Panc1 (cell line): ENCODE data around the gene RSPH6A.

Source experiments
- POLR2AphosphoS5 ChIP-seq: IDR thresholded peaks from 2 replicates; pipeline ENCODE4 v1.6.1; 2012; ENCODE audit warnings: mild to moderate bottlenecking, low read depth, low read length, moderate library complexity
- TF ChIP-seq, protein P1 (sequence below): fragments of 450-650 bp; IDR thresholded peaks from 2 replicates; pipeline ENCODE4 v1.5.1; 2017; ENCODE audit warnings: mild to moderate bottlenecking

DNA sequence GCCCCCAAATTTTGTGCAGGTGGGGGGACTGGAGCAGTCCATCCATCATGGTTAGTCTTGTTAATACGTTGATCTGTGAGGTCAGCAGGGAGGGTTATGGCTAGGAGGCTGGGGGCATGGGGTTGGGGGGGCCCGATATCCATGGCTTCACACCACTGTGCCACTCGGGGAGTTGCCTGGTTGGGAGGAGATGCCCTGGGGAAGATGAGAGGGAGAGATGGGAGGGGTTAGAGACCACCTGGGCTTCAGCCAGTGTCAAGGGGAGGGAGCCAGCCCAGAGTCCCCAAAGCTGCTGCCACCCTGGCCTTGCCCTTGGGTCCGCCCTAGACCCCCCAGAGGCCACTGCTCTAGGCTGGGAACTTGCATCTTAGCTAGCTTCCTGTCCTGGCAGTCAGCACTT is 31.0 kb downstream of the RSPH6A start:
- TF ChIP-seq, protein P1, sequence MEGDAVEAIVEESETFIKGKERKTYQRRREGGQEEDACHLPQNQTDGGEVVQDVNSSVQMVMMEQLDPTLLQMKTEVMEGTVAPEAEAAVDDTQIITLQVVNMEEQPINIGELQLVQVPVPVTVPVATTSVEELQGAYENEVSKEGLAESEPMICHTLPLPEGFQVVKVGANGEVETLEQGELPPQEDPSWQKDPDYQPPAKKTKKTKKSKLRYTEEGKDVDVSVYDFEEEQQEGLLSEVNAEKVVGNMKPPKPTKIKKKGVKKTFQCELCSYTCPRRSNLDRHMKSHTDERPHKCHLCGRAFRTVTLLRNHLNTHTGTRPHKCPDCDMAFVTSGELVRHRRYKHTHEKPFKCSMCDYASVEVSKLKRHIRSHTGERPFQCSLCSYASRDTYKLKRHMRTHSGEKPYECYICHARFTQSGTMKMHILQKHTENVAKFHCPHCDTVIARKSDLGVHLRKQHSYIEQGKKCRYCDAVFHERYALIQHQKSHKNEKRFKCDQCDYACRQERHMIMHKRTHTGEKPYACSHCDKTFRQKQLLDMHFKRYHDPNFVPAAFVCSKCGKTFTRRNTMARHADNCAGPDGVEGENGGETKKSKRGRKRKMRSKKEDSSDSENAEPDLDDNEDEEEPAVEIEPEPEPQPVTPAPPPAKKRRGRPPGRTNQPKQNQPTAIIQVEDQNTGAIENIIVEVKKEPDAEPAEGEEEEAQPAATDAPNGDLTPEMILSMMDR = no peak
- no peak for TF ChIP-seq POLR2AphosphoS5
